Testis (tissue), 2 donors: Measurements from ENCODE around the gene SLC2A4.

Experiments used
- CTCF ChIP-seq, 3 experiments: fragments of 450-650 bp in 2 of 3; fragments of 200-600 bp in 1 of 3; sonication (generic) in 1 of 3; IDR thresholded peaks; one replicate each; pipeline ENCODE4 v1.5.1; 2016 to 2019; ENCODE audit warnings: antibody characterized with exemption in 3 of 3, mild to moderate bottlenecking in 2 of 3, moderate library complexity in 1 of 3
- POLR2A ChIP-seq: fragments of 450-650 bp; IDR thresholded peaks from one replicate; pipeline ENCODE4 v1.6.1; 2017; ENCODE audit warnings: antibody characterized with exemption, mild to moderate bottlenecking, moderate library complexity

DNA sequence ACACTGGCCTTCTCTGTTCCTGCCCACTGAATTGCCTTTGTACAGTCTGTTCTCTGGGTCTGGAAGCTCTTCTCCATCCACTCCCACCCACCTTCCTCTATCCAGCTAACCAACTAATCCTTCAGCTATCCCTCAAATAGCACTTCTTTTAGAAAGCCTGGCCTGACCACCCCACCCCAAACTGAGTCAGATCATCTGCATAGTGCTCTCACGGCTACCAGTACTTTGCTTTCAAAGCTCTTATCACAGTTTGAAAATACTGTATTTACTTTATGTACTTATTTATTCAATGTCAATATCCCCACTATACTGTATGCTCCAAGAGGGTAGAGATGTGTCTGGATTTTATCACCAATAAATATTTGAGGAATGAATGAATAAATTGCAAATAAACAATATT is 14.7 kb upstream of the SLC2A4 start:
- no peak for TF ChIP-seq CTCF (IDR thresholded peaks at IDR 0.05)
- TF ChIP-seq POLR2A = no peak
